Activated CD8-positive, alpha-beta memory T cell treated with anti-CD3 and anti-CD28 coated beads, Interleukin-2, amount 50 U/mL, for 1 hour (primary cell): ENCODE data around the gene SSUH2.

ENCODE experiments used
- DNase-seq: peaks from one replicate; pipeline ENCODE4 v3.0.0-alpha.2; 2020; ENCODE audit errors: extremely low read depth

SSUH2 gene

DNA sequence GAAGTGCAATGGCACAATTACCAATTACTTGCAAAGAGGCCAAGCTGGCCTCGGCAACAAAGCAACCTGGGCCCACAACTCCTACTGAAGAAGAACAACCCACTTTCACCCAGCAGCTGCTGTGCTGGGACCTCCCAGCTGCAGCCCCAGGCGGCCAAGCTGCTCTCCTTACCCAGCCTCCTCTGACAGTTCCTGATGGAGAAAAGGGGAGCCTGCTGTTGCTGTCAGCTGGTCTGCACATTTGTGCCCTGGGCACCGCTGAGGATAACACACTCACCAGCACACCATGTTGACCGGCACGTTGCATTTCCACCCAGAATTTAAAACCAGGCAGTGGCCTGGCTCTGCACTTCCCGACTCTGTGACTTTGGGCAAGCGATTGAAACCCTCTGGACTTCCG lies 33.6 kb downstream of the SSUH2 start:
- no peak for DNase-seq

DNA sequence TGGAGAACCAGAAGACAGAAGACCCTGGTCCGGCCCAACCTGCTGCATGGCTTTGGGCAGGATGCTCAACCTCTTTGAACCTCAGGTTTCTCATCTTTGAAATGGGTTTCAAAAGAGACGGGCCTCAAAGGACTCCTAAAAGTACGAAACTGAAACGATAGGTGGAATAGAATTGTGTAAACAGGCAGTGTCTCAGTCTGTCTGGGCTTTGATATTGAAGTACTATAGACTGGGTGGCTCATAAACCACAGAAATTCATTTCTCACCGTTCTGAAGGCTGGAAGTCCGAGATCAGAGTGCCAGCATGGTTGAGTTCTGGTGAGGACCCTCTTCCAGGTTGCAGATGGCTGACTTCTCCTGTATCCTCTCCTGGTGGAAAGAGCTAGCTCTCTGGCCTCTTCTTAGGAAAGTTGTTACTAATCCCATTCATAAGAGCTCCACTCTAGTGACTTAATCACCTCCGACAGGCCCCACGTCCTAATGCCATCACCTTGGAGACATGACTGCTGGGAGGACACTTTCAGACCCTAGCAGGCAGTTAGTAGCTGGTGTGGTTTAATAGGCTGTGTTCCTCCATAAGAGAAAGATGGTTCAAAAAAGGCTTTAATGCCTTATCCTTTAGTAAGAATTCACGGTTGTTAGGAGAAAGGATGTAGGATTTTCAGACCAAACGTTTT lies 35.7 kb downstream of the SSUH2 start:
- DNase-seq: no peak

DNA sequence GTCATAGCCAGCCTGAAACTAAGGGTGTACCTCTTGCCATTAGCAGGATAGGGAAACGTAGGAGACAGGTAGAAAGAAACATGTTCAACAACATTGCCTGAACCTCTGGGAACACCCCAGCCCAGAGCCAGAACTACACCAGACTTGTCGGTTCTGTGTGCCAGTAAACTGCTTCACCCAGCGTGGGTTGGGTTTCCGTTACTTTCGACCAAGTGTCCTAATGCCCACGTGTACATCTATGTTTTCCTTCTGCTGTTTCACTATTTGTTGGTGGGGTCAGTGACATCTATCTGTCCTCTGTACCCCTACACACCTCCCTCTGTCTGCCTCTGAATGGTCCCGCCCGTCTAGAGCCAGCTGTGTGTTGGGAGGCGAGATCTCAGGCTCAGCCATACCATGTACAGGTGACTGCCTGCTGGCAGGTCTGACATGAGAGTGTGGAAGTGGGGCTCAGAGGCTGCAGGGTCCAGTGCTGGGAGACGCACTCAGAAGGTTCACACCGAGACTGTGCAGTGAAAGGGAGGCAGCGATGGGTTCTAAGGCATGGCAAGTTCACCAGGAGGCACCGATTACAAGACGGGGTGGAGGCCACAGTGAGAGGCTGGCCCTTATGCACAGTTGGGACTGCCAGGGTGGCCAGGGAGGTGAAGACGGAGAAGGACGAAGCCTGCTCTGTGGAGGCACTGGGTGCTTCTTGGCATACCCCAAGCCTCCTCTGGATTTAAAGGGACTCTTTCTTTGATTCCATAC lies 36.4 kb downstream of the SSUH2 start:
- DNase-seq: no peak

DNA sequence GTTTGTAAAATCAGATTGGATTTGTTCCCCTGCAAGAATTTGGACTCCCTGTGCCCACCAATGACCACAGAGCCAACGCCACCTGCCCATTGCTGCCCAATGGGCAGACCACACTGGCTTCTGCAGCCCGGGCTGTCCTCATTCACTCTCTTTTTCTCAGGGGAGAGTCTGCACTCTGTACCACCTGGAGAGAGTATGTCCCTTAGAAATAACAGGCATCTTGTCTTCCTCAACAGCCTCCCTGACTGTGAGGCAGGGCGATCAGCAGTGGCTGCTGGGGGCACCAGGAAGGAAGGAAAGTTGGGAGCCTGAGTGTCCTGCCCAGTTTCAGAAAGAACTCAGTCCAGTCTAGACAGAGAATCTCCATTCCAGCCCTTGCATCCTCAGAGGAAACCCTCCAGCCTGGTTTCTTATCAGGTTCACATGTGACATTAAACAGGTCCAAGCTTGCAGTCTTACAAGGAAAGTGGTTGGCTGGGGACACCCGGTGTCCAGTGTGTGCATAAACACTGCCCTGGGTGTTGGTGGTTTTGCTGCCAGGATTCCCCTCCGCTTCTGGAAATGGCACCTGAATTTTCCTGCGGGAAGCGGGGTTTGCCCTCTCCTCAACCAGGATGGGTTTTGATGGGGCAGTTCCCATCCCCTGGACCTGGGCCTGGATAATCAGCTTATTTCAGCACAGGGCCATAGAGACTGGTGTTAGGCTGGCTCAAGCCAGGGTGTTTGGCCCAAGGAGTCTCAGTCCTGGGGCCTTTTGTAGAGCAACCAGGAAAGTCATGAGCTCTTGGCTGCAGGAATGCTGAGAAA lies 37.2 kb downstream of the SSUH2 start:
- DNase-seq: no peak

DNA sequence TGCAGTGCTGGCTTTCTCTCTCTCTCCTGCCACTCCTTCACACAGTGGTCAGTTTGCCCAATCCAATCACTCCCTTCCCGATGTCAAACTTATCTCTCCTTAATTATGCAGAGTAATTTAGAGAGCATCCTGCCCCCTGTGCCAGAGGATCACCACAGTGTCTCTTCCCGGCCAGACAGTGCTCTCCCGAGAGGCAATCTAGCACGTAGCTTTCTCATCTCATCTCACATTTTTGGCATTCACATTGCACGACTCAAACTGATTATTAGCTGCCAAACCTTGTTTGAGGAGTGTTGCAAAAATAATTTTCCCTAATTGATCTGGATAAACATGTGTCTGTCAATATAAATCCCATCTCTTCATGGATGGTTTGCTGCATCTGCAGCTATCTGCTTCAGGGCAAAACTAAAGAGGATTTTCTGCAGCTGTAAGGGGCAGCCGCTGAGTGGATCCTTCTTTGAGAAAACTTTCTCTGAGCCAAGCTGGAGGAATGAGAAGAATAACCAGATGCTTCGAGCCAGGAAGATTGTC lies 37.8 kb downstream of the SSUH2 start:
- no peak for DNase-seq

DNA sequence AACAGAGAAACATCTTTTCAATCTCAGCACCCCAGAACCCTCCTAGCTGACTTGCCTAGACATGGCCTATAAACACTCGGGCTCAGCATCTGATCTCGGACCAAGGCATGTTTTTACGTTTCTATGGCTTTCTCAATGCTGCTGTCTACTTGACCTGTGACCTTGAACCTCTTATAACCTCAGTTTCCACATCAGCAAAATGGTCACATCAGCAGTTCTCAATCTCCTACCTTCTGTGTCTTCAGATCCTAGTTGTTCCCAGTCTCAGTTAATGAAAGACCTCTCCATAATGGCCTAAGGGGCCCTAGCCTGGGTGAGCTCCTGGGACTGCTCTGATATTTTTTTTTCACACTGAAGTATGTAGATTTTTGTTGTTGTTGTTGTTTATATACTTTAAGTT lies 39.6 kb downstream of the SSUH2 start:
- DNase-seq: no peak

DNA sequence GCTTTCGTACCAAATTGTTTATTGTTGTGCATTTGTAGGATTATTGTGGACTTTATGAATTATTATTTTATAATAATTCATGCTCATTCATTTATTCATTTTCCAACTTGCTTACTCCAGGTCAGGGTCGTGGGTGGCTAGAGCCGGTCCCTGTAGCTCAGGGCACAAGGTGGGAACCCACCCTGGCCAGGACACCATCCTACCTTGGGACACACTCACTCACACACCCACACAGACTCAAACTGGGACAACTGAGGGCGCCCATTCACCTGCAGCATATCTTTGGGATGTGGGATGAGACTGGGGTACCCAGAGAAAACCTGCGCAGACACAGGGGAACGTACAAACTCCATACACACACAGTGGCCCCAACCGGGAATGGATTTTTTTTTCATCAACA lies 40.6 kb downstream of the SSUH2 start:
- DNase-seq: no peak

DNA sequence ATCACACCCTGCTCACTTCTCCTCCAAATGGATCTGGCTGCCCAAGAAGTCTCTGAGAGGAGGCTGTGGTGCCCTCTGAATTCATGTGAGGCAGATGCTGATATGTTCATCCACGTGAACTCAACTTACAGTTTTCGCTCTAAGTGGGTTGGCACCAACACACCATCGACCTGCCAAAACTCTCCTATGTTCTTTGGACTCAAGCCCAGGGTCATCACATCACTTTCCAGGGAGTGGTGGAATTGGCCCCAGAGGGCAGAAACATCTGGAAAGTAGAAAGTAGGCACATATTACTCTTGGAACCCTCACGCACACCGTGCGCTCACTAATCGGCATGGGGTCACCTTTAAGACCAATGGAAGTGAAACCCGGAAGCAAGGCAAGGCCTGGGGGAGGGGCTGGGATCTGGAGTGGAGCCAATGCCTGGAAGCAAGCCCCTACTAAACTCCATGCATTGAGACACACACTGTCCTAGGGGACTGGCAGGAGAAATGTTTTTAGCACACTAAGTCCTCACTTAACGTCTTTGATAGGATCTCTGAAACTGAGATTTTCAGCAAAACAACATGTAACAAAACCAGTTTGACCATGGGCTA lies 41.4 kb downstream of the SSUH2 start:
- no peak for DNase-seq

DNA sequence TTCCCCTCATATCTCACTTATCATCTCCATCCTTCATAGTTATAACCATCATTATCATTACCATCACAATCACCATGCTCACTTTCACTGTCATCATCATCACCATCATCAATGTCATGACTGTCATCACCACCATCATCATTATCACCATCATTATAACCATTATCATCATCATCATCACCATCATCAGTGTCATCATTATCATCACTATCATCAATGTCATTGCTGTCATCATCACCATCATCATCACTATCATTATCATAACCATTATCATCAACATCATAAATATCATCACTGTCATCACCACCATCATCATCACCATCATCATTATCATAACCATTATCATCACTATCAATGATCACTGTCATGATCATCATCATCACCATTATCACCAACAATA lies 44.1 kb downstream of the SSUH2 start:
- DNase-seq: no peak

DNA sequence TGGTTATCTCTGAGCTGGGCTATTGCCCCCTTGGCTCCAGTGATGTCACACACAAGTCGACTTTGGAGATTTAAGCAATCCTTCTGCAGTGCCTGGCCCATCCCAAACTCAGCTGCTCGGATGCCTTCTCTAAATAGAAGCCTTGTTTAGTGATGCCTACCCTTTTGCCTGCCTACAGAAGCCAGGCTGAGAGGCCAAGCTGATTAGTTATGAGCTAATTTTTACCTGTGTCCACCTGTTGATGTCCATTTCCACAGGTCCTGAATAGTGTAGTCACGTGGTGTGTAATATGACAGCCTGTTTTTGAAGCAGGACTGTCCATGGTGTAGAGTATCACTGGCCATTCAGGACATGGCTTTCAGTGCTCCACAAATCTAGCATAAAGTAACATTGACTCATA lies 45.5 kb downstream of the SSUH2 start:
- DNase-seq: no peak

DNA sequence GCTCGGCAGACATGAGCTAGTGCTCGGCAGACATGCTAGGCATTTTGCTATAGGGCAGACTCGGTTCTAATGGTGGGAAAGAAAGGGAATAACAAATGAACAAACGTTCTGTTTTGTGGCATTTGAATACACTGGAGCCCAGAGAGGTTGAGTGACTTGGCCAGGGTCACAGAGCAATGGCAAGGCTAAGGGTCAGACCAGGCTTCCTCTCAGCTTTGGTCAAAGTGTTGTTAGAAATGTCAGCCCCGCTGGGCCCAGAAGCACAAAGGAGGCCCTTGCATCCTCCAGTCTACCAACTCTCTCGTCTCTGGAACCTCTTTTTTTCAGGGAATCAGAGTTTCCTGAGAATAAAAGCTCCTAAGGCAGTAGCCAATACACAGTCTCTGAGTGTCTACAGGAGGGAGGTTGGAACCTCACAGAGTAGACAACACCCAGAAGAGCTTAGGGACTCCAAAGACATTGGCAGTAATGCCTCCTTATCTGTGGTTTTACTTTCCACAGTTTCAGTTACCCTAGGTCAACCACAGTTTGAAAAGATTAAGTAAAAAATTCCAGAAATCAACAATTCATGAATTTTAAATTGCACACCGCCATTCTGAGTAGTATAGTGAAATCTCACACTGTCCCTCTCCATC lies 47.3 kb downstream of the SSUH2 start:
- no peak for DNase-seq

DNA sequence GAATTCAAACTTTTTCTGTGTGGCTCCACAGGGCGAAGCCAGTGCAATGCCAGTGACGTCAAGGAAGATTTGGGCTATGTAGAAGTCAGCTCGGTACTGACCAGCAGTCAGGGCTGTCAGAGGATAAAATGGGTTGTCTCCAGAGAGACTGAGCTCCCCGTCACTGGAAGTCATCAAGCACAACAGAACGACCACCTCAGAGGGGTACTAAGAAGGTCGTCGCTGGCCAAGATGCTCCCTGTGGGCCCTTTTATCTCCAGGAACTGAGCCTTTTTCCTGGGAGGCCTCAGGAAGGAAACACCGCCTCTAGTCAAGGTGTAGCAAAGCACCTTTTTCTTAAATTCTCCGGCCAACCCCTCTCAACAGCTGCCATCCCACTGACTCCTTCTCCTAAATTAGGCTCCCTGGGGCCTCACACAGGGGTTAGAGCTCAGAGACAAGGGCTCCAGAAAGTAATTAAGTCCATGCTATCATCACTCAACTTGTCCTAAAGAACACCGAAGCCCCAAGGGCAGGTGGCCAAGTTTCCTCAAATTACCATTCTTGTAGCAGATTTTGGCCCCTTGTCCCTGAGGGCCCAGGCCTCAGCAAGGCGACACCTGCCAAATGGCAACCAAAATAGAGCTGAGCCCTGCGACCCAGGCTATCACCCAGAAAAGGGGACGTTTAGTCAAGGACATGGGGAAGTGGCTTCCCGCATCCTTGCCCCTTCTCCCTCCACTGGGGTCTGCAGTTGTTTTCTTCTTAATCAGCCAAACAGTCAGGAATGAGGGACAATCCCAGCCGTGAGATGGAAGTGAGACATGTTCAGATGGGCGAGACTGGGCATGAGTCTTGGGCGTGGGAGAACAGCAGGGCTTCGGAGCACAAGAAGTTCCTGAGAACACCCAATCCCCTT lies 48.0 kb downstream of the SSUH2 start:
- DNase-seq: no peak

DNA sequence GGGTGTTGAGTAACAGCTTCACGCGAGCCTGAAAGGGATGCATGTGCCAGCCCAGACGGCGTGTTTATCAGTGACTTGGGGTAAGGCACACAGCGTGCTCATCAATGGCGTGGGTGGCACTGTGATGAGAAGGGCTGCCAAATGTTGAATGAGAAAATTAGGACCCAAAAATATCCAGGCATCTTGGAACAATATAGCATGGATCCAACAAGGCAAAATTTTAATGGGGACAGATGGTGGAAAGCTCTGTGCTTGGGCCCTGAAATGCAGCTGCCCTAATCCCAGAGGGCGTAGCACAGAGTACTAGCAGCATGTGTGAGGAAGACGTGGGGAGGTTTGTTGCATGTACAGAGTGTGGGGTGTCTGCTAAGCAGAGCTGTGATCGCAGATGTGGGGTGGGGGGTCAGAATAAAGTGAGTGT lies 48.9 kb downstream of the SSUH2 start:
- no peak for DNase-seq

DNA sequence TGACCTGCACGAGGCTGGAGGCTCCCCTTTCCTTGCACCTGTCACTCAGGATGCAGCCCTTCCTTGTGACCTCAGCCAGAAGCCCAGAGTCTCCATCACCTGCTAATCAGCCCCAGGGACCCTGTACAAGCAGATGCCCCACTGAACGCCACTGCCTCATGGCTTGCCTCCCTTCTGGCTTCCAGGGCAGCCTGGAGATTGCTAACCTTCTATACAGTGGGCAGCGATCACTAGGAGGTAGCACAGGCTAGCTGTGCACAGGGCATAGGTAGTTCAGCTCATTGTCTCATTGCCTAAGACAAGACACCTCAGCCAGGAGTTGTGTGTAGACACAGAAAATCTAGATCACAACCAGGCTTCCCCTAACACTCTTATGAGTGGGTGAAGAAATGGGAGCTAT lies 49.3 kb downstream of the SSUH2 start:
- no peak for DNase-seq

DNA sequence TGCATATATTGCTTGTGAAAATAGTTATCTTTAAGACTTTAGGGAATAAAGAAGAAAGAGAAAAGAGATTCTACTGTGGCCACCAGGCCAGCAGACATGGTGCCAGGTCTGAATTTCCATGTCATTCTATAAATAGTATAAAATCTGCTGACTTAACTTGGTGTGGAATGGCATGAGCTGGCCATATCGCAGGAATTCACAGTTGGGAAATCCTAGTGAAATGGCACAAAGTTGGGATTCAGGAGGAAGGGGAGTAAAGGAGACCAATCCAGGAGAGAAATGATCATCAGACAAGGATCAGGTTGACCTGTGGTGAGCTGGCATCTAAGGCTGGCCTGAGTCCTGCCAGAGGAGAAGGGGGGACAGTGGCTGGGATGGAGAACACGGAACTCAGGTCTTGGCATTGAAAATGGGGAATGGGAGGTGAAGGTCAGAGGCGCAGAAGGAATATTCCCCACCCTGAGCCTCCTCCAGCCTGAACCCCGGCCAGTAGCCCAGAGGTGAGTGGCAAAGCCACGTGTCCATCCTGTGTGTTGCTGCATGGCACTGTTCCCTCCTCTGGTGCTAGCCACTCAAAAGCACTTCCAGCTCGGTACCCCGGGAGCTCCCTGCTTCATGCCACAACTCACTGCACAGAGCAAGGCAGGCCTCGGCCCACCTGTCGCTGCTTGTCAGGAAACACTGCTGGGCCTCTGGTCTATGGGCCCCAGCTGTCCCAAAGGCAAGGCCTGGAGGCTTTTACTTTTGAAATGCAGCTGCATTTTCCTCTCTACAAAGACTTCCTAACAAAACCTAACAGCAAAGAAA lies 51.4 kb downstream of the SSUH2 start:
- no peak for DNase-seq

DNA sequence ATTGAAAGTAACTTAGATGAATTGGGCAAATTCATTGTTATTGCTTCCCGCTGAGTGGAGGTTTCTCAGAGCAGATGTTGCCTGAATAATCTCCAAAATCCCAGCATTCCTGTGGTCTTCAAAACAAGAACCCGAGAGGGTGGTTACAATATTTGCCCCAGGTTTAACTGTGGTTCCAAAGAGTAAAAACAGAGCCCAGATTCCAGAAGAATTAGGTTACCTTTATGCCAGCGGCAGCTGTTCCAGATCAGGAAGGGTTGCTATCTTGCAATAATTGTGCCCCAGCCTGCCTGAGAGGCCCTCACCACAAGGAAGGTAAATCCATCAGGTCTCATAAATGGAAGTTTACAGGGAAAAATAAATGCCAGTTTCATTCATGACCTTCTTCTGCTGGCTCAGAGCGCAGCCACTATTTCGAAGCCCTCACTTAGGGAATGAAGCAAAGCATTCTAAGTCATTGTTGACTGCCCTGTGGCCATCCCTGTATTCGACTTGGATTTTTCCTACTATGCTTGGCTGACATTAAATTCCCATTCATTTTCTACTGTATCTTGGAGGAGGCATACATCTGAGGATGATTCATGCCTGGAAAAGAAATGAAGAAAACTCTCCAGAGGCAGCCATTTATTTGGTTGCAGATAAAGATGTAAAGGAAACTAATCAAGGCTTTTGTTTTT lies 54.6 kb downstream of the SSUH2 start:
- no peak for DNase-seq

DNA sequence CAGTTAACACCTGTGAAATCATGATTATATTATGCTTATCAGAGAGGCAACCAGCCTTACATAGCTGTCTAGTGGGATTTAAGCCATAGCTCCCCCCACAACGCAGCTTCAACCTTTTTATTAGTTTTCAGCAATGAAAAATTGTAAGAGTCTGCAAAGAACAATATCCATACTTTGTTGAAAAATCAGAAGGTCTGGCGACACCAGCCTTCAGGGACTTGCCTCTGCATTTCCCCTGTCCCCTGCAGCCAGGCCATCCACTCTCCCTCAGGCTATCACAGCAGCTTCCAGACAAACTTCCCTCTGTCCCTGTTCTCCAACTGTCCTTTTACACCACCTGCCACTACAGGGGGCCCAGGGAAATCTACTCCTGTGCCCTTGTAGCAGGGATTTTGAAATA lies 59.9 kb downstream of the SSUH2 start:
- DNase-seq: no peak

DNA sequence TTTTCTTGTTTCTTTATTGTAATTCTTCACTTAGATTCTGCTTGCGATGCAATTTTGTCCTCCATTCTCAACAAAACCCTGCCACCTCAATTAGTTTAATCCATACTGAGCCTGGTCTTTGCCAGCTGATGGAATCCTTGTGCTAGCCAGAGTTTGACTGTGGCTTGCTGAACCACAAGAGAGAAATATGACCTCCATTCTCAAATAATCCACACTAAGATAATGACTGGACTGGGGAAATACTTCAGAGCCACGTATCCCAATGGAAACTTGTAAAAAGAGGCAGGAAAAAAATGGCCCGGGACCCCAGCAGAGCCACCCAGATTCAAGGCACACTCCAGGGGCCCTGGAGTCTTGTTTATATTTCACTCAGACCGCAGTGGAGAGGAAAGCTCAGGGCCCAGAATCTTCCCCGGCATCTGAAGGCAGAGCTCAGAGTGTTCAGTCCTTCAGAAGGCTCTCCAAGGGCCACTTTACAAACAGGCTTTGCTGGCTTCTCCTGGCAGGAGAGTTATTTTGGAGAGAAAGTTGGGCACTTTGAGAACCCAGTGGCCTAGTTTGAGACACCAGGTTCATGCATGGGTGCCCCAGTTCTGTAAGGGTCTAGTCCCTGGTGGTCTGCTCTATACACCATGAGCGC lies 62.7 kb downstream of the SSUH2 start:
- no peak for DNase-seq

DNA sequence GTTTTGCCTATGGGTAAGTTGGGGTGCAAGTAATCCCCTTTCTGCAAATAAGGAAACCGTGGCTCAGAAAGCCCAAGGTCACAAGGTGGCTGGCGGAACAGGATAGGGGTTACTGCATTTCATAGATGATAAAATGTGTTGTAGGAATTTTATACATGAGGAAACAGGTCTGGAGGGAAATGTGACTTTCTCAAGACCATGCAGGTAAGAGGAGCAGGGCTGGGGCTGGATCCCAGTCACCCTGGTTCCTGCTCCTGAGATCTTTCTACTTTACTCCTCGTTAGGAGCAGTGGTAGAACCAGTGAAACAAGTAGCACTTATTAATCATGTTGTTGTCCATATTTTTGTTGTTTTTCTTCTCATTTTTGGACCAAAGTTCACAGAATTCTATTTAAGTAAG lies 63.2 kb downstream of the SSUH2 start:
- no peak for DNase-seq
